CD4-positive, alpha-beta T cell treated with Interferon alpha-2 for 1 hour (primary cell): ENCODE results near the gene RAI2.
"Not testable (repeated sequence)": the region's sequence is repeated elsewhere in the genome, so short reads cannot be mapped to it uniquely, and the experiment has no call there.

Source experiments
- DNase-seq, 2 donors: peaks; one replicate each; pipeline ENCODE4 v3.0.0-alpha.2; 2020 to 2022

RAI2 gene

DNA sequence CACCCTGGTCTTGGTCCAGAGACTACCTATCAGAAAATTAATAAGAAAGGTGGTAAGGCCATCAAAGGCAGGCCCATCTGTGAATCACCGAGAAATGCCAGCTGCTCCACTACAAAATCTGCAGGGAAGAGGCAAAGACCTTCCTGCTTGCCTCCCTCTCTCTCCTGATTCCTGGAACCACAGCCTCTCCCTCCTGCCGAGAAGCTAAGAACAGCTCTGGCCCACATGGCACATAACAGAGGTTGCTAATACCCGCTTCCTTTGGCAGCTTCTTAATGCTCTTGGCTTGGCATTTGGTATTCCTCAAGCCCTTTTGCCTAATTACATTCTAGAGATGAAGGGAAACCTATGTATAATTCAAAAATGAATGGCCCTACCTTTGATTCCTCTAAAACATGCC lies 32.9 kb downstream of the RAI2 start:
- no peak for DNase-seq

DNA sequence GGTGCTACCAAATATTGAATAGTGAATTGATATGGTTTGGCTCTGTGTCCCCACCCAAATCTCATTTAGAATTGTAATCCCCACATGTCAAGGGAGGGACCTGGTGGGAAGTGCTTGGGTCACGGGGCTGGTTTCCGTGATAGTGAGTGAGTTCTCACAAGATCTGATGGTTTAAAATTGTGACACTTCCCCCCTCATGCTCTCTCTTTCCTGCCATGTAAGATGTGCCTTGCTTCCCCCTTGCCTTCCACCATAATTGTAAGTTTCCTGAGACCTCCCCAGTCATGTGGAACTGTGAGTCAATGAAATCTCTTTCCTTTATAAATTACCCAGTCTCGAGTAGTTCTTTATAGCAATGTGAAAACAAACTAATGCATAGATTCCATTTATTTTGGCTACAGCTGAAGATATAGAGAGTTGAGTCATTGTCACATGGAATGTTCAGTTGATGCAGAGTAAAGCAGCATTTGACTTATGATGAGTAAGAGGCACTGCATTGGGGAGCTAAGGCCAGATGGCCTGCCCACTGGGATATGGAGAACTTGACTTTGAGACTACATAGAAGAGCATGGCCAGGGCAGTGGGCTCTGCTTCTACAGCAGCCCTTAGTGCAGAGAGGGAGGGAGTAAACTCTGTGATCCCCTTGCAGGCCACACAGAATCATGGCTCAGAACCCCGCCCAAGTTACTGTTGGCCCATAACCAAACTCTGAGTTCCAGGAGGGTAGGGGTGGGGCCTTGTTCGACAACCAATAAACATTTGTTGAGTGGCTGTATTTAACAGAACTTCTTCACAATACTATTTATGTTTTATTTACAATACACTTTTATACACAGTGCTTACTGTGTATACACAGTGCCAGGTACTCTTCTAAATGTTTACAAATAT lies 34.2 kb downstream of the RAI2 start:
- DNase-seq = no peak

DNA sequence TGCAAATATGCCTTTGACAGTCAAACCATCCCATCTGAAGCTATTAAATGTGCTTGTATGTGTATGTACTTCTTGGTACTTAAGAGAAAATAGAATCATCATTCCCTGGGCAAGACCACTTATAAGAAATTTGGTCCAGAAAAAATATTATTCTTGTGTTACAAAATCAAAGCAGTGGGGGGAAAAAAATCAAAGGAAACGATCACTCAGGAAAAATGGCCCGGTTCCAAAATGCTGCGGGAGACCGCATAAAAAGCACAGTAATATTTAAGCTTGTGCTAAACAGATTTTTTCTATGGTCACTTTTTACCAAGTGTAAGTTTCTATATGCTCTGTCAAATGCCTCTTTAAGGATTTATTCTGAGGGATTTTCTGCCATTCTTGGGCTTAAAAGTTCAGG lies 36.1 kb downstream of the RAI2 start:
- no peak for DNase-seq

DNA sequence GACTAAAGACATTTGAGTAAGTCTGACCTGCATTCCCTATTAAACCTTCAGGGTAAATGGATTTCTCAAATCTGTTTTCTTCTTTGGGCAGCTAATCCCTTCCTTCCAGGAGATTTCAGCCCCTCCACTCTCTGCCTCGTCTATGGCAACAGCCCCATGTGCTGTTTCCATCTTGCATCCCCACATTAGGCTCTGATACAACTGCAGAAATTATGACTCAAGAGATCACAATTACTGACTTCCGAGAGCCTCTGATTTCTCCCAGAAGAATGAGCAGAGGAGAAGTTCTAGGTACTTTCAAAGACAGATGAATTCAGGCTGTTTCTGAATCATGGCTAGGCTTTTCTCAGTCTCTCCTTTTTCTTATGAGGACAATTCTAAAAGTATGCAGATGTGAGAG lies 38.7 kb downstream of the RAI2 start:
- DNase-seq = no peak

DNA sequence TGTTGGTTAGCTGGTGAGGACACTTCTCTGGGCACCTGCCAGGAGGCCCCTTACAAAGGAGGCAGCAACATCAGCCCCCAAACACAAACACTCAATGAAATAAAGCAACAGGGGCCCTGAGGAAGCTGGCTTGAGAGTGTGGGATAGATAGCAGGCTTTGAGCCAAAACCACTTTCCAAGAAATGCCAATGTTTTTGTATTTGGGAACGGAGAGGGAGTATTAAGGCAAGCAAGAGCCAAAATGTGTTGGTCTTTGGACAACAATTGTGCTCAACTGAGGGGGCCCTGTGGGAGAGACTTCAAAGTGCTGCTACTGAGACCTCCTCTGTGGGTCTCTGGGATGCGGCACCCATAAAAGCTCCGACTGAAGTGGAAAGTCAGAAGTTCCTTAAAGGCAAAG lies 41.0 kb downstream of the RAI2 start:
- DNase-seq = no peak

DNA sequence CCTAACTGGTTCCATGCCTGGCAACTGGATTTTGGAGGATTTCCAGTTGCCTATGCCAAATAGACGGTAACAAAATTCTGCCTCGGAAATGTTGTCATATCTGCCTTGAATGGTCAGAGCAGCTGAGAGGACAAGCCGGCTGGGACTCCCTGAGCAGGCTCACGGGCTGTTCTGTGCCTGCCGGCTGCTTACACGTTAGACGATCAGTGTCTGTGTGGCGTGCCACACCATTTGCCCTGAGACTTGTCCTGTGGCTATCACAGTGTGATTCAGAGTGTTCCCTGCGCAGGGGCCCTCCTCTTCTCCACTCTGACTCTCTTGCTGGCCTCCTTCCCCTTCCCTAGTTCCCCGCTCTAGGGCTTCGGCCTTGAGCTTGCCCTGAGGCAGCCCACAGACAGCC lies 42.4 kb downstream of the RAI2 start:
- DNase-seq = no peak

DNA sequence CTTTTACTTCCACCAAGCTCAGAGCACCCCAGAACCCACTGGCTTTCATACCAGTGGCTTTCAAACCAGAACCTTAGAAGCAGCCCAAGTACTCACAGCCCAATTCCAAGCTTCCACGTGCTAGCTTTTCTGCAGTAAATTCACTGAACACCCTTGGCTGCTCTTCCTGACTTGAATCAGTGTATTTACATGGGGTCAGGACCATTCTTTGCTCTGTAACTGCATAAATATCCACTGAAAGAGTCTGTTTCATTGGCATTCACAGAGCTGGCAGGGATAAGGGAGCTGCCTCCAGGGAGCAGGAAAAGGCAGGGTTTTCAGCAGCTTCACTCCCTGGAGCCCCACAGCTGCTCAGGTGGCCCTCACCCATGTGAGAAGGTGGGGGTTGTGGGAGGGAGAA lies 43.8 kb downstream of the RAI2 start:
- DNase-seq = no peak

DNA sequence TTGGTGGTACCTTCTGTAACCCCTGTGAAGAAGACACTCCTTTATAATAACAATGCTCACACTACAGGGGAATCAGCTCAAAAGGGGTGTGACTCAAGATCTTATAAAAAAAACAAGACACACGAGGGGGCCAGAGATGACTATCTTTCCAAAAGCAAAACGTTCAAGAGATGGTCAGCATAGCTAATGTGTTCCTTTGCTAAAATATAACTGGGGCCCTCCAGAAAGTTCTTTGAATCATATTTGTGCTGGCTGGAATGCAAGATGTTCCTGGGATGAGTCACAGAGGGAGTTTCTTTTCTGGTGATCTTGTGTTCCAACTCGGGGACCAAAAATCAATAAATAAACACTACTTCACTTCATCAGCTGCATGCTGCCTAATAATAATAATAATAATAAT lies 46.5 kb downstream of the RAI2 start:
- no peak for DNase-seq

DNA sequence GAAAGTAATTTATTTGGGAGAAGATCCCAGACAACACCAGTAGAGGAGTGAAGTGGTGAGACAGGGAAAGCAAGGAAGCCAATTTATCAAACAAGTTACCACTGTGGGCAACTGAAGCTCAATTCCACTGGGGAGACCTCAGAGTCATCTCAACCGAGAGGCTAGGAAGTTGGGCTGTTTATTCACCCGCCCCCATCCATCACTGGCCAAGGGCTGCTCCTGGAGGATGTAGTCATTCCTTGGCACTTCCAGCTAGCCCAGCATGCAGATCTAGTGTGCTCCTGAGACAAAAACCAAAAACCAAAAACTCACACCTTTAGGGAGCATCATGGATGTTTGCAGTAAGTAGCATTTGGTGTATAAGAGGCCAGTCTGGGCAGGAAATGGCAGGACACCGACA lies 47.0 kb downstream of the RAI2 start:
- DNase-seq = no peak

DNA sequence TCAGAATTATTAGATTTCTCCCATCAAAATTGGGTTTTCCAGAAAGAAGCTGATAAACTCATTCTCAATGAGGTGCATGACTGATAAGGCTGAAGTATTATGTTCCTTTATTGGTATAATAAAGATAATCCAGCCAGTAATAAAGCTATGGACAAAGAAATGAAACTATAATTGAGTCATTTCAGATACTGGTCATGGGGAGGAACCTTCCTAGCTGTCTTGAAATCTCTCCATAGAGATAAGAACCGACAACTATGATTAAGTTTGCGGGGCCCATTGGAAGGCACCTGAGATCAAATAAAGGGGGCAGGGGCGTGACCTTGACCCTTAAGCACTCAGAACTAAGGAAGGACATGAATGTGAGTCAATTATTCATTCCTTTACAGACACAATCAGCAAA lies 47.8 kb downstream of the RAI2 start:
- no peak for DNase-seq

DNA sequence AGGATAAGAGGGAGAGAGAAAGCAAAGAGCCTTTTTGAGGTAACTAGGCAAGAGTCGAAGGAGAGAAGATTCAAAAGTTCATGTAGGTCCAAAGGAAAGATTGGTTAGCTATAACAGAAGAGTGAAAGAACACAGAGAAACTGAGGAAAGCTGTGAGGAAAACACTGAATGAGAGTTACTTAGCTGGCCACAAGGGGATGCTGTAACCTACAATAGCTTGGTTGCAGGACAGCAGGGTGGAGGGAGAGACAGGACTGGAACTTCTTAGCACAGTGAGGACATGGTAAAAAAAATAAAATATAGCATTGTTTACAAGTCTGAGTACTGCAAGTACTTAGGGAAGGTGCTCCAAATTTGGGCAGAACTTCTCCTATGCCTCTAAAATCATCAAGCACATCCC lies 48.3 kb downstream of the RAI2 start:
- DNase-seq = no peak

DNA sequence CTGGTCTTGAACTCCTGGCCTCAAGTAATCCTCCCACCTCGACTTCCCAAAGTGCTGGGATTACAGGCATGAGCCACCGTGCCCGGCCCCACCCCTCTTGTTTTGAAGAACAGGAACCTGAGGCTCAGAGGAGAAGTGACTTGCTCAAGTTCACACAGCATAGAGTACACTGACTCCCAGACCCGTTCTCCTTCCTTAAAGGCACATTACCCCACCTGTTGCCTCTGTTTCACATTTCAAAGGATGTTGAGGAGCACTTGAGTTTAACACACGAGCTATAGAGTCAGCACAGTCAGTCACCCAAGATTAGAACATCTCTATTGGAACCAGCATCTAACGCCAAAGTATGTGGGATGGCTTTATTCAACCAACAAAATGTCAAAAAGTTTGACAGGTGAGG lies 51.1 kb downstream of the RAI2 start:
- DNase-seq = no peak

DNA sequence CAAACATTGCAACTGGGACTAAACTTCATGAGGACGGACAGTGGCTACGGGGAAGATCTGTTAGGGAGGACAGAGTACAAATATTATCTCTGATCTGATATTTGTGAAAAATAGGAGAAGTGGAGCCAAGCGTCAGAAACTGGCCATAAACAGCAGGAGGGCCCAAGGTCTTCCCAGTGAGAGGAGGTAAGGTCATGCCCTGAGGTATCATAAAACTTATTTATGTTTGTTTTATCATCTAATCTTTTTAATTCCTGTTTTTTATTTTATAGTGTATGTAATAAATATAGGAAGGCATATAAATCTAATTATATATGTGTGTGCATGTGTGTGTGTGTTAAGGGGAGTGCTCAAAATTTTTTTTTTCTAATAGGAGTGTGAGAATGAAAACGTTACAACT lies 51.8 kb downstream of the RAI2 start:
- DNase-seq = no peak

DNA sequence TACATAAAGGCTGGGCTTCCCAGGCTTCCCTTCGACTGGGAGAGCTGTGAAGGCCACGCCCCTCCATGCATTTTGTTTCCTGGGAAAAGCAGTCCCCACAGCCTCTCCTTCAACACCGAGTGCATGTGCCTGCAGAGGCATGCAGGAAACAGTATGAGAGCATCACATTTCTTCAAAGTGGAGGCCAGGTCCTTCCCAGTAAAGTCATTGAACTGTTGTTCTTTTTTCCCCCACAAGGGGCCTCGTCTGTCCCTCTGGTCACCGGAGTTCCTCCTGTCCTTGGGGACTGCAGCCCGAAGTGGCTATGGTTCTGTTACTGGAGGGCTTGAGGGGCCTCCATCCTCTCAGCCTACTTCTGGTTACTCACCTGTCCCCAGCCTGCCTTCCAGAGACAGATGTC lies 56.0 kb downstream of the RAI2 start:
- no peak for DNase-seq

DNA sequence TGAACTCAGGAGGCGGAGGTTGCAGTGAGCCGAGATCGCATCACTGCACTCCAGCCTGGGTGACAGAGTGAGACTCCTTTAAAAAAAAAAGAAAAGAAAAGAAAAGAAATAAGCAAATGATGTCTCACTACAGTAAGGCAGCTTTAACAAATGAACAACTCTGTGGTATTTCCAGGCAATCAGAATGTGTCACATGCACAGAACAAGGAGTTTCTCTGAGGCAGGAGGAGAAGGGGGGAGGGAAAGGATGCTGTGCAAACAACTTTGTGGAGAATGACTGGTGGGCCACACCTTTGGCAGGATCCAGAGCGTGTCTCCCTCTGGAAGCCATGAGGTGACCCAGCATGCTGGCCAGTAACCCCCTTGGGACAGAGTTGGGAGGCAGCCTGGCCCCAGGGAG lies 57.6 kb downstream of the RAI2 start:
- no peak for DNase-seq

DNA sequence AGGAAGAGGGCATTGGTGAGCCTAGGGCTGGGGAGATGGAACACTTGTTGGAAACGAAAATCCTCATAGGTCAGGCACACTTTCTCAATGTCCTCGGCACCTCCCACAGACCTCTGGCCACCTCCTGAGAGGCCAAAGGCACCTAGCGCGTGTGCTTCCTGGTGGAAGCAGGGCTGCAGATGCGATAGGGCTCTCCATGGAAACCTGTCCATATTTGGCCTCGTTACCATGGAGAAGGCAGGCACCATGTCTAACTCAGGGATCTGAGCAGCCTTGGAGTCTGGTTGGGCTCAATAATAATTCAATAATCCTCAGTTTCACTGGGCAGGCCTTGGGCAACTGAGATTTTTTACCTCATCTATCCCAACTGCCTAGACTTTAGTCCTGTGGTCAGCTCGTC lies 58.3 kb downstream of the RAI2 start:
- DNase-seq = no peak

DNA sequence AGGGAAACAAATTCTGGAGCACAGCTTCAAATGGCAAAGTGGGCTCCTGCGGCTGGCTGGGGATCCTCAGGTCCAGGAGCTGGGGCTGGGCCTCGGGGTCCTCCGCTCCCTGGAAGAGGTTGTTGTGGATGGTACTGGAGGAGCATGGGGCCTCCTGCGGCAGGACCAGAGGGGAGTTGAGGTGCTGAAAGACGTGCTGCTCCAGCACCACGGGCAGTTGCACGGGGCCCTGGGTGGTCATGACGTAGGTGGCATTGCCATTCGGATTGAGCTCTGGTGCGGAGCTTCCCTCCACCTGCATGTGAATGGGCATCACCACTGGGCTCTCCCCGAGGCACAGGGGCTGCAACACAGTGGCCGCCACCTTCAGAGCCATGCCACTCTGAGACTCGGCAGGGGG lies 59.7 kb downstream of the RAI2 start:
- DNase-seq = no peak

DNA sequence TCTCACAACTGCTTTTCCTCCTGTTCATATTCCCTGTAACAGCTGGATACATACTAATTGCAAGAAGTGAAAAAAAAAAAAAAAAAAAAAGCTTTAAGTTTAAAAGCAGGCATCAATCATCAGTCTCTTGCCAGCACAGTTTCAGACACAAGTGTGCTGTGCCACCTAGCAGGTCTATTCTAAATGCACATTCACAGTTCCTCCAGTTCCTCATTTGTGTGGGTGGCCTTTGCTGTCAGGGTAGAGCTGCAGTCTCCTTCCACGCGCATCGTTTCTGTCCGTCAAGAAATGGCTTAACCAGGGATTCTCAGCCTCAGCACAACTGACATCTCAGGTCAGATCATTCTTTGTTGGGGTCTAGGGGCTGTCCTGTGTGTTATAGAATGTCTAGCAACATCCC lies 62.2 kb downstream of the RAI2 start:
- no peak for DNase-seq

DNA sequence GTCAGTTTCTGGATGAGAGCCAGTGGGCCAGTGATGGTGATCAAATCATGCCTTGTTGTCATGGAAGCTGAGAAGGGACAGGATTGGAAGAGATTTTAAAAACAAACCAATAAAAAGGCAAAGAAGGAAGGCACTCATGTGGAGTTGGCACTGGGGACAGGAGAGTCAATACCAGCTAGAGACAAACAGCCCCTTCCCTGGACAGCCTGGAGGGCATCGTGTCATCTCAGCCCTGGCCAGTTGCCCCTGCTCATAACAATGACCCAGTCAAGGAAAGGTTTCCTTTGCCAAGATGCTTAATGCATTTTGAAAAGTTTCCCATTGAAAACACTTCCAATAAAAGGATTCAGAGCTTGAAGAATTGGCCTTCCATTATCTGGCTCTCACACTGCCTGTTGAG lies 68.3 kb downstream of the RAI2 start:
- DNase-seq = no peak

DNA sequence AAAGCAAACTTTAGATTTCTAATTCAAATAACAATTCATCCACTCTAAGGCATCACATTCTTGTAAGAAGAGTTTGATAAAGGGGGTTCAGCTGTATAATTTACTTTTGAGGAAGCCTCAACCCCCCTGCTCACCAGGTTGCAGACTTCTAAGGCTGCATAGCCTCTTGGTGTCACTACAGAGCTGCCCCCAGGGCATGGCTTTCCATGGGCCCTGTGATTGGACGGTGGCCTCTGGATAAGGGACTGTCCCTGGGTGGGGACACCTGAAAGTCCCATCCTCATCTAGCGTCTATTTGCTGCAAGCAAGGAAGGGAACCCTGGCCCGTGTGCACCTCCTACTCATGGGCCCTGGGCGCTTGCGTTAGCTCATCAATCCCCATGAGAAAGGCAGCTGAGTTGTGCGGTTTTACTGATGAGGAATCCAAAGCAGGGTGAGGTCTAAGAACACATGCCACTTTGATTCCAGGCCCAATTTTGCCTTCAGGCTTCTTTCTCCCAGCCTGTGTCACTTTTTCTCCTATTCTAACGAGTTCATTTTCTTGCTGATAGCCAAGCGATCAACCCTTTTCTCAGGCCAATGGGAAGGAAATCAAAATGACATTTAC lies 72.0 kb downstream of the RAI2 start:
- no peak for DNase-seq

DNA sequence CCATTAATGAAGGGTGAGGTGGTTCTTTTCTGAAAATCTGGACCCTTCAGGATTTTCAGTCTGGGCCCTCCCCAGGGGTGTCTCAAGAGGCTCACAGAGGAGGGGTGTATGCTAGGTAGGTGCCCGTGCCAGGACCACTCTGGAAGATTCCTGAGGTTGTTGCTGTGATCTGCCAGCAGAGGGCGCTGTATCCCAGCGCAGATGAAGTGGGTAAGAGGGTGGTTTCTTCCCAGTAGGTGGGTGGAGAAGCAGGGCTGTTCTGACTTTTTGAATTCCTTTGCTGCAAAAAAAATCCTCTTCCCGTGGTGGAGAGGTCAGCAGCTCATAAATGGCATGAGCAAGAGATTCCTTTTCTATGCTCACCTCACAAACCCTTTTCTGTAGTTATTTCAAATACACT lies 72.7 kb downstream of the RAI2 start:
- peak; percentile 5 to 28 for DNase-seq

DNA sequence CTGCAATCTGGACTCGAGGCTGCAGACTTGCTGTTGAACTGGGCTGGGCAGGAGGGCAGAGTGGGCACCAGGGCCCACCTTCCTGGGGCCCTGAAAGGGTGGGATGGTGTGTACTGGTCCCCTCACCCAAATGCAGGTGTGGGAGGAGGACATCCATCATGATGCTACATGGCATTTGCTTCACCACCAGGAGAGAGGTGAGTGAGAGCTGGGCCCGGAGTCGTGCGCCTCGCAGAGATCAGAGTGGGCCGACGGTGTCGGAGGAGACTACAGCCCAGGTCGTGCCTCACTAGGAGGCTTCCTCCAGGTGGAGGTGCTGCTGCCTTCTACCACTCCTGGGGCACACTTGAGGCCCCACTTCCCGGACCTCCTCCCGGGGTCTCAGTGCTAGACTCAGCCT lies 73.5 kb downstream of the RAI2 start:
- no peak for DNase-seq

DNA sequence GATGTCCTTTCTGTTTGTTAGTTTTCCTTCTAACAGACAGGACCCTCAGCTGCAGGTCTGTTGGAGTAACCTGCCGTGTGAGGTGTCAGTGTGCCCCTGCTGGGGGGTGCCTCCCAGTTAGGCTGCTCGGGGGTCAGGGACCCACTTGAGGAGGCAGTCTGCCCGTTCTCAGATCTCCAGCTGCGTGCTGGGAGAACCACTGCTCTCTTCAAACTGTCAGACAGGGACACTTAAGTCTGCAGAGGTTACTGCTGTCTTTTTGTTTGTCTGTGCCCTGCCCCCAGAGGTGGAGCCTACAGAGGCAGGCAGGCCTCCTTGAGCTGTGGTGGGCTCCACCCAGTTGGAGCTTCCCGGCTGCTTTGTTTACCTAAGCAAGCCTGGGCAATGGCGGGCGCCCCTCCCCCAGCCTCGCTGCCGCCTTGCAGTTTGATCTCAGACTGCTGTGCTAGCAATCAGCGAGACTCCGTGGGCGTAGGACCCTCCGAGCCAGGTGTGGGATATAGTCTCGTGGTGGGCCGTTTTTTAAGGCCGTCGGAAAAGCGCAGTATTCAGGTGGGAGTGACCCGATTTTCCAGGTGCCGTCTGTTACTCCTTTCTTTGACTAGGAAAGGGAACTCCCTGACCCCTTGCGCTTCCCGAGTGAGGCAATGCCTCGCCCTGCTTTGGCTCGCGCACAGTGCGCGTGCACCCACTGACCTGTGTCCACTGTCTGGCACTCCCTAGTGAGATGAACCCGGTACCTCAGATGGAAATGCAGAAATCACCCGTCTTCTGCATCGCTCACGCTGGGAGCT lies 74.3 kb downstream of the RAI2 start:
- DNase-seq = not testable (repeated sequence)

DNA sequence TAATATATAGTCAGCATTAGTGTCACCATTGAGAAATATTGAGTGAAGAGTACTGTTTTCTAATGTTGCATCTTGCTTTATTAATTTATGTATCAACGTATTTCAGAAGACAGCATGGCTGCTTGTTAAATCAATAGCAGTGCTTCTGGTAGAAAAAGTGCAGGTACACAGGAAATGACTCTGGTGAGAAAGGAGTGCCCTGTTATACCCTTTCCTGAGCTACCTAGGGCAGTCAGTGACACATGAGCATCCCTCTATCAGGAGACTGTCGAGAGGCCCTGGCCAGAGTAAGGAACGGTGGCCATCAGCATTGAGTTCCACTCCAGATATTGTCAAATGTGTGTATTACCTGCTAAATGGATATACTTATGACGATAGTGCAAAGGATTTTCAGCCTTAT lies 81.7 kb downstream of the RAI2 start:
- DNase-seq = no peak
